HepG2 (cell line): ENCODE results near the gene OR2V2. TPM values are rescaled to one million over a fixed set of nuclear protein-coding genes. Genes with fewer than 3 reads are reported as not detected.

Experiments
- DMAP1 ChIP-seq: IDR thresholded peaks from 2 replicates; pipeline ENCODE4 v1.6.1; 2016
- ELF4 ChIP-seq: sonication (generic); formaldehyde crosslinking; IDR thresholded peaks from 2 replicates; pipeline ENCODE4 v1.5.0; 2020; ENCODE audit warnings: missing genetic modification reagents, mild to moderate bottlenecking, moderate library complexity, borderline replicate concordance
- KAT8 ChIP-seq: IDR thresholded peaks from 2 replicates; pipeline ENCODE4 v1.6.1; 2016; ENCODE audit warnings: missing genetic modification reagents, missing compliant biosample characterization
- MEF2D ChIP-seq: sonication (generic); formaldehyde crosslinking; IDR thresholded peaks from 2 replicates; pipeline ENCODE4 v1.5.1; 2020; ENCODE audit warnings: mild to moderate bottlenecking, missing genetic modification reagents
- ZNF10 ChIP-seq: sonication (generic); formaldehyde crosslinking; IDR thresholded peaks from 2 replicates; pipeline ENCODE4 v1.4.0; 2020; ENCODE audit warnings: mild to moderate bottlenecking, low read depth, missing genetic modification reagents, borderline replicate concordance
- ZNF124 ChIP-seq: sonication (generic); formaldehyde crosslinking; IDR thresholded peaks from 2 replicates; pipeline ENCODE4 v1.4.0; 2020; ENCODE audit warnings: missing genetic modification reagents
- ZNF556 ChIP-seq: sonication (generic); formaldehyde crosslinking; IDR thresholded peaks from 2 replicates; pipeline ENCODE4 v1.4.0; 2020; ENCODE audit warnings: mild to moderate bottlenecking, missing genetic modification reagents, borderline replicate concordance
- ZNF703 ChIP-seq: sonication (generic); formaldehyde crosslinking; IDR thresholded peaks from 2 replicates; pipeline ENCODE4 v1.5.1; 2020; ENCODE audit warnings: missing genetic modification reagents, mild to moderate bottlenecking, moderate library complexity, borderline replicate concordance
- ZNF775 ChIP-seq: sonication (generic); formaldehyde crosslinking; IDR thresholded peaks from 2 replicates; pipeline ENCODE4 v1.4.0; 2020; ENCODE audit warnings: missing genetic modification reagents, mild to moderate bottlenecking, moderate library complexity, borderline replicate concordance
- polyA plus RNA-seq, 8 experiments: library from polyadenylated mRNA; depleted of rRNA in 3 of 8; stranded (reverse) in 7 of 8; unstranded in 1 of 8; fragments of >200 nt; fragmentation: Illumina TruSeq in 4 of 8; extraction: Trizol in 4 of 8; gene quantifications; 2 replicates each; pipeline versions ENCODE4 v1.2.1 to v1.2.3, GENCODE V29; 2011 to 2016; ENCODE audit warnings: low read depth in 4 of 8, missing spikeins in 1 of 8, mixed read lengths in 1 of 8; ENCODE audit not compliant: insufficient read depth in 1 of 8
- total RNA-seq, 5 experiments: library from RNA; depleted of rRNA; stranded (reverse); fragments of >200 nt; fragmentation: Illumina TruSeq; extraction: Trizol; gene quantifications; 2 replicates each; pipeline ENCODE4 v1.2.3, GENCODE V29; 2016; ENCODE audit warnings: low read depth in 1 of 5
- TF ChIP-seq, protein P1 (sequence below): sonication (generic); formaldehyde crosslinking; IDR thresholded peaks from 2 replicates; pipeline ENCODE4 v1.4.0; 2020; ENCODE audit warnings: missing genetic modification reagents
- TF ChIP-seq, protein P2 (sequence below): IDR thresholded peaks from 2 replicates; pipeline ENCODE4 v1.6.1; 2016; ENCODE audit warnings: low read depth
- TF ChIP-seq, protein P3 (sequence below): sonication (generic); formaldehyde crosslinking; IDR thresholded peaks from one replicate; pipeline ENCODE4 v1.5.1; 2020; ENCODE audit warnings: mild to moderate bottlenecking, missing genetic modification reagents; ENCODE audit errors: not compliant biosample characterization
- TF ChIP-seq, protein P4 (sequence below): sonication (generic); formaldehyde crosslinking; IDR thresholded peaks from 2 replicates; pipeline ENCODE4 v1.9.0; 2022; ENCODE audit warnings: missing genetic modification reagents, mild to moderate bottlenecking, borderline replicate concordance

Gene OR2V2
- total and polyA plus RNA-seq, 2 of the 13 experiments (the other 11 are each of a cell fraction or from before 2014, with no cell fraction given) = not detected

DNA sequence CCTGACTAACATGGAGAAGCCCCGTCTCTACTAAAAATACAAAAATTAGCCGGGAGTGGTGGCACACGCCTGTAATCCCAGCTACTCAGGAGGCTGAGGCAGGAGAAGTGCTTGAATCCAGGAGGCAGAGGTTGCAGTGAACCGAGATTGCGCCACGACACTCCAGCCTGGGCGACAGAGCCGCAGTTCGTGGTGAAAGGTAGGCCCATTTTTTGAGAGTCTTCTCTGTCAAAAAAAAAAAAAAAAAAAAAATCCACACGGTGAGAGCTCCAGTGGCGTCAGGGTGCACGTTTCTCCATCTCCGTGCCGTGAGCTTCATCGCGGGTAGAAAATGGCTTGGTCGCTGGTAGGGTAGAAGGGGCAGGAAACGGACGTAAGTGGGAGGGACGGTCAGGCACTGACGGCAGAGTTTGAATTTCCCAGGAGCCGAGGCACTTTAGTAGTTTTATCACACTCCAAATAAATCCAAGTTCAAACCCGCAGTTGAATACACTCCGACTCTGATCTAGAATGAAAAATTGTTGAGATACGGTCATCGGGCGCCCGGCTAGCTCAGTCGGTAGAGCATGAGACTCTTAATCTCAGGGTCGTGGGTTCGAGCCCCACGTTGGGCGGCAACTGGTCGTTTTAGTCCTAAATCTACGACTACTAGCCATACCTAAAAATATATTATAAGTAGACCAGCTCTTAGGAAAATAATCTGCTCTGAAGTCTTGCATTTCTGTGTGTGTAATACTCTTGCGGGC is 60.0 kb downstream of the OR2V2 start (continued):
- TF ChIP-seq, protein P1, sequence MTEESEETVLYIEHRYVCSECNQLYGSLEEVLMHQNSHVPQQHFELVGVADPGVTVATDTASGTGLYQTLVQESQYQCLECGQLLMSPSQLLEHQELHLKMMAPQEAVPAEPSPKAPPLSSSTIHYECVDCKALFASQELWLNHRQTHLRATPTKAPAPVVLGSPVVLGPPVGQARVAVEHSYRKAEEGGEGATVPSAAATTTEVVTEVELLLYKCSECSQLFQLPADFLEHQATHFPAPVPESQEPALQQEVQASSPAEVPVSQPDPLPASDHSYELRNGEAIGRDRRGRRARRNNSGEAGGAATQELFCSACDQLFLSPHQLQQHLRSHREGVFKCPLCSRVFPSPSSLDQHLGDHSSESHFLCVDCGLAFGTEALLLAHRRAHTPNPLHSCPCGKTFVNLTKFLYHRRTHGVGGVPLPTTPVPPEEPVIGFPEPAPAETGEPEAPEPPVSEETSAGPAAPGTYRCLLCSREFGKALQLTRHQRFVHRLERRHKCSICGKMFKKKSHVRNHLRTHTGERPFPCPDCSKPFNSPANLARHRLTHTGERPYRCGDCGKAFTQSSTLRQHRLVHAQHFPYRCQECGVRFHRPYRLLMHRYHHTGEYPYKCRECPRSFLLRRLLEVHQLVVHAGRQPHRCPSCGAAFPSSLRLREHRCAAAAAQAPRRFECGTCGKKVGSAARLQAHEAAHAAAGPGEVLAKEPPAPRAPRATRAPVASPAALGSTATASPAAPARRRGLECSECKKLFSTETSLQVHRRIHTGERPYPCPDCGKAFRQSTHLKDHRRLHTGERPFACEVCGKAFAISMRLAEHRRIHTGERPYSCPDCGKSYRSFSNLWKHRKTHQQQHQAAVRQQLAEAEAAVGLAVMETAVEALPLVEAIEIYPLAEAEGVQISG = peak; percentile 47; the same call in 1 of the 2 replicates
- TF ChIP-seq, protein P2, sequence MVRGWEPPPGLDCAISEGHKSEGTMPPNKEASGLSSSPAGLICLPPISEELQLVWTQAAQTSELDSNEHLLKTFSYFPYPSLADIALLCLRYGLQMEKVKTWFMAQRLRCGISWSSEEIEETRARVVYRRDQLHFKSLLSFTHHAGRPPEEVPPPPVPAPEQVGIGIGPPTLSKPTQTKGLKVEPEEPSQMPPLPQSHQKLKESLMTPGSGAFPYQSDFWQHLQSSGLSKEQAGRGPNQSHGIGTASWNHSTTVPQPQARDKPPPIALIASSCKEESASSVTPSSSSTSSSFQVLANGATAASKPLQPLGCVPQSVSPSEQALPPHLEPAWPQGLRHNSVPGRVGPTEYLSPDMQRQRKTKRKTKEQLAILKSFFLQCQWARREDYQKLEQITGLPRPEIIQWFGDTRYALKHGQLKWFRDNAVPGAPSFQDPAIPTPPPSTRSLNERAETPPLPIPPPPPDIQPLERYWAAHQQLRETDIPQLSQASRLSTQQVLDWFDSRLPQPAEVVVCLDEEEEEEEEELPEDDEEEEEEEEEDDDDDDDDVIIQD (CRISPR knock-in tag) = no peak
- TF ChIP-seq ZNF124 (CRISPR knock-in tag) = peak; percentile 45; the same call in 1 of the 2 replicates
- TF ChIP-seq KAT8 (CRISPR knock-in tag) = 0 out of 2 replicates have a peak, but pooled peaks have one; percentile 53
- TF ChIP-seq, protein P3, sequence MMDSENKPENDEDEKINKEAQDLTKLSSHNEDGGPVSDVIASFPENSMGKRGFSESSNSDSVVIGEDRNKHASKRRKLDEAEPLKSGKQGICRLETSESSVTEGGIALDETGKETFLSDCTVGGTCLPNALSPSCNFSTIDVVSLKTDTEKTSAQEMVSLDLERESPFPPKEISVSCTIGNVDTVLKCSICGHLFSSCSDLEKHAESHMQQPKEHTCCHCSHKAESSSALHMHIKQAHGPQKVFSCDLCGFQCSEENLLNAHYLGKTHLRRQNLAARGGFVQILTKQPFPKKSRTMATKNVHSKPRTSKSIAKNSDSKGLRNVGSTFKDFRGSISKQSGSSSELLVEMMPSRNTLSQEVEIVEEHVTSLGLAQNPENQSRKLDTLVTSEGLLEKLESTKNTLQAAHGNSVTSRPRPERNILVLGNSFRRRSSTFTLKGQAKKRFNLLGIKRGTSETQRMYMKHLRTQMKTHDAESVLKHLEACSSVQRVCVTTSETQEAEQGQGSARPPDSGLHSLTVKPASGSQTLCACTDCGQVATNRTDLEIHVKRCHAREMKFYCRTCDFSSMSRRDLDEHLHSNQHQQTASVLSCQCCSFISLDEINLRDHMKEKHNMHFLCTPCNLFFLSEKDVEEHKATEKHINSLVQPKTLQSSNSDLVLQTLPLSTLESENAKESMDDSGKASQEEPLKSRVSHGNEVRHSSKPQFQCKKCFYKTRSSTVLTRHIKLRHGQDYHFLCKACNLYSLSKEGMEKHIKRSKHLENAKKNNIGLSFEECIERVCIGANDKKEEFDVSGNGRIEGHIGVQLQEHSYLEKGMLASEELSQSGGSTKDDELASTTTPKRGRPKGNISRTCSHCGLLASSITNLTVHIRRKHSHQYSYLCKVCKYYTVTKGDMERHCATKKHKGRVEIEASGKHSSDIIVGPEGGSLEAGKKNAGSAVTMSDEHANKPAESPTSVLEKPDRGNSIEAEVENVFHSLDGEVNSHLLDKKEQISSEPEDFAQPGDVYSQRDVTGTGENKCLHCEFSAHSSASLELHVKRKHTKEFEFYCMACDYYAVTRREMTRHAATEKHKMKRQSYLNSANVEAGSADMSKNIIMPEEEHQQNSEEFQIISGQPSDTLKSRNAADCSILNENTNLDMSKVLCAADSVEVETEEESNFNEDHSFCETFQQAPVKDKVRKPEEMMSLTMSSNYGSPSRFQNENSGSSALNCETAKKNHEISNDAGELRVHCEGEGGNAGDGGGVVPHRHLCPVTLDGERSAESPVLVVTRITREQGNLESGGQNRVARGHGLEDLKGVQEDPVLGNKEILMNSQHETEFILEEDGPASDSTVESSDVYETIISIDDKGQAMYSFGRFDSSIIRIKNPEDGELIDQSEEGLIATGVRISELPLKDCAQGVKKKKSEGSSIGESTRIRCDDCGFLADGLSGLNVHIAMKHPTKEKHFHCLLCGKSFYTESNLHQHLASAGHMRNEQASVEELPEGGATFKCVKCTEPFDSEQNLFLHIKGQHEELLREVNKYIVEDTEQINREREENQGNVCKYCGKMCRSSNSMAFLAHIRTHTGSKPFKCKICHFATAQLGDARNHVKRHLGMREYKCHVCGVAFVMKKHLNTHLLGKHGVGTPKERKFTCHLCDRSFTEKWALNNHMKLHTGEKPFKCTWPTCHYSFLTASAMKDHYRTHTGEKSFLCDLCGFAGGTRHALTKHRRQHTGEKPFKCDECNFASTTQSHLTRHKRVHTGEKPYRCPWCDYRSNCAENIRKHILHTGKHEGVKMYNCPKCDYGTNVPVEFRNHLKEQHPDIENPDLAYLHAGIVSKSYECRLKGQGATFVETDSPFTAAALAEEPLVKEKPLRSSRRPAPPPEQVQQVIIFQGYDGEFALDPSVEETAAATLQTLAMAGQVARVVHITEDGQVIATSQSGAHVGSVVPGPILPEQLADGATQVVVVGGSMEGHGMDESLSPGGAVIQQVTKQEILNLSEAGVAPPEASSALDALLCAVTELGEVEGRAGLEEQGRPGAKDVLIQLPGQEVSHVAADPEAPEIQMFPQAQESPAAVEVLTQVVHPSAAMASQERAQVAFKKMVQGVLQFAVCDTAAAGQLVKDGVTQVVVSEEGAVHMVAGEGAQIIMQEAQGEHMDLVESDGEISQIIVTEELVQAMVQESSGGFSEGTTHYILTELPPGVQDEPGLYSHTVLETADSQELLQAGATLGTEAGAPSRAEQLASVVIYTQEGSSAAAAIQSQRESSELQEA (CRISPR knock-in tag) = no peak
- TF ChIP-seq MEF2D (CRISPR knock-in tag) = peak; percentile 45; the same call in 1 of the 2 replicates
- TF ChIP-seq DMAP1 (CRISPR knock-in tag) = no peak
- no peak for TF ChIP-seq ZNF556 (CRISPR knock-in tag)
- TF ChIP-seq, protein P4, sequence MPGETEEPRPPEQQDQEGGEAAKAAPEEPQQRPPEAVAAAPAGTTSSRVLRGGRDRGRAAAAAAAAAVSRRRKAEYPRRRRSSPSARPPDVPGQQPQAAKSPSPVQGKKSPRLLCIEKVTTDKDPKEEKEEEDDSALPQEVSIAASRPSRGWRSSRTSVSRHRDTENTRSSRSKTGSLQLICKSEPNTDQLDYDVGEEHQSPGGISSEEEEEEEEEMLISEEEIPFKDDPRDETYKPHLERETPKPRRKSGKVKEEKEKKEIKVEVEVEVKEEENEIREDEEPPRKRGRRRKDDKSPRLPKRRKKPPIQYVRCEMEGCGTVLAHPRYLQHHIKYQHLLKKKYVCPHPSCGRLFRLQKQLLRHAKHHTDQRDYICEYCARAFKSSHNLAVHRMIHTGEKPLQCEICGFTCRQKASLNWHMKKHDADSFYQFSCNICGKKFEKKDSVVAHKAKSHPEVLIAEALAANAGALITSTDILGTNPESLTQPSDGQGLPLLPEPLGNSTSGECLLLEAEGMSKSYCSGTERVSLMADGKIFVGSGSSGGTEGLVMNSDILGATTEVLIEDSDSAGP = no peak
- no peak for TF ChIP-seq ZNF775
- no peak for TF ChIP-seq ZNF10 (CRISPR knock-in tag)
- 0 out of 2 replicates have a peak, but pooled peaks have one; percentile 23 for TF ChIP-seq ELF4 (CRISPR knock-in tag)
- no peak for TF ChIP-seq ZNF703 (CRISPR knock-in tag)
